IPS DF 19.7 (cell line): ENCODE results near the gene LCE4A.

Experiments used
- DNase-seq: peaks from one replicate; pipeline ENCODE4 v3.0.0-alpha.2; 2013; ENCODE audit warnings: low read depth, low spot score

LCE4A gene

DNA sequence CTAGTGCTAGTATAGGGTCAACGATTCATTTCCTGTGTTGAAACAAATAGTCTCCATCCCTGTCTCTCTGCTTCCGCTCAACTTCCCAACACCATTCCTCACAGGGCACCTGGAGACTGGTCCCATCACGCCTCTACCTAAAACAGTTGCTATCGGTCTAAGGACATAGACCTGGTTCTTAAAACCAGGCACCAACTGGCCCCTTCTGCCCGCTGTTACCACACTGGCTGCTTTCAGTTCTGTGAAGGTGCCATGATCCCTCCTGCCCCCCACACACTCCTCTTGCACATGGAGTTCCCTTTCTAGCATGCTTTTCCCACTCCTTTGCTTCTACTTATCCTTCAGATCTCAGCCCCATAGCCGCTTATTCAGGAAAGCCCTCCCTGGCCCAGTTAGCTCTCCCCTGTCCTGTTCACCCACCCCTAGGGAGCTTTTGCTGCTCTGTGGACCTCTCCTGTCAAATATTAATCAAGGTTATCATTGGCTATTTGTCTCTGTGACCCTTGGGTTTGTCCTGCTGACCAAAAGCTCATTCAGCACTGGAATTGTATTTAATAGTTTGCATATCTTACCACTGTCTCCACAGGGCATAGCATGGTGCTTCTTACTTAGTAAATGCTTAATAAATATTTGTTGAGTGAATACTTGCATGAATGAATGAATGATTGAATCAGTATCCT is 37.9 kb downstream of the LCE4A start:
- no peak for DNase-seq

DNA sequence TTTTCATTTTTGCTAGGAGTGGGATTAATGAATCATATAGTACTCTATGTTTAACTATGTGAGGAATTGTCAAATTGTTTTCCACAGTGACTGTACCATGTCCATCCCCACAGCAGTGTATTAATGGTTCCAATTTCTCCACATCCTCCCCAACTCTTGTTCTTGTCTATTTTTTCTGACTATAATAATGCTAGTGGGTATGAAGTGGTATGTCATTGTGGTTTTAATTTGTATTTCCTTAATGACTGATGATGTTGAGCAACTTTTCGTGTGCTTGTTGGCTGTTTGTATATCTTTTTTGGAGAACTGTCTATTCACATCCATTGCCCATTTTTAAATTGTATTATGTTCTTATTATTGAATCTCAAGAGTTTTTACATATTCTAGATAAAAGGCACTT is 39.9 kb downstream of the LCE4A start:
- no peak for DNase-seq

DNA sequence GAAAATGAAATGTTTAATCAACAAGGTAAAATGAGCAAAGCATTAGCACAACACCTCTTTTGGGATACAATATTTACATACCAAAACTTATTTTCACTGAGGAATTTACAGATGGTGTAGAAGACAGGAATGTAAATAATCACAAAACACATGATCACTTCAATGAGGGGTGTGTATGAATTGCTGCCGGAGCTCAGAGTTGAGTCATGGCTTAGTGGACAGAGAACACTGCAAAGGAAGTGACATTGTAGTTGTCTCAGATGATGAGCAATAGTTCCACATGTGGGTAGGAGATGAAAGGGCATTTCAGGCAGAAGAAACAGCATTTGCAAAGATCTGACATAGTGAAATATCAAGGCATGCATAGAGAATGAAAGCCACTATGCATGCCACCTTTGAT is 44.3 kb downstream of the LCE4A start:
- DNase-seq = no peak

DNA sequence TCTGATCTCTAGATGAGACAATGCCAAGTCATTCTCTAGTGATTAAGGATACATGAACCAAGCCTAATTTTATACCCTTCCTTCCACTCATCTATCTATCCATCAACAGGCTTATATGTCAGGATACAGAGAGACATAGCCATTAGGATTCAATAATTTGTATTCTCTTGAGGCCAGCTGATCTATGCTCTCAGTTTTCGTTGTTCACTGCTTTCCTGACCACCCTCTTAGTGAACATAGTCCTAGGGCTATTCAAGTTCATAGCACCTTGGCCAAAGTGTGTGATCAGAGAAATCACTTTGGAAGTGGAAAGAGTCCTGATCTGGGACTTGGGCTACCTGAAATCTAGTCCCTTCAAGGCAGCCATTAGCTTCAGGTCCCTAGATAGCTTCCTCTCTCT is 45.6 kb downstream of the LCE4A start:
- no peak for DNase-seq

DNA sequence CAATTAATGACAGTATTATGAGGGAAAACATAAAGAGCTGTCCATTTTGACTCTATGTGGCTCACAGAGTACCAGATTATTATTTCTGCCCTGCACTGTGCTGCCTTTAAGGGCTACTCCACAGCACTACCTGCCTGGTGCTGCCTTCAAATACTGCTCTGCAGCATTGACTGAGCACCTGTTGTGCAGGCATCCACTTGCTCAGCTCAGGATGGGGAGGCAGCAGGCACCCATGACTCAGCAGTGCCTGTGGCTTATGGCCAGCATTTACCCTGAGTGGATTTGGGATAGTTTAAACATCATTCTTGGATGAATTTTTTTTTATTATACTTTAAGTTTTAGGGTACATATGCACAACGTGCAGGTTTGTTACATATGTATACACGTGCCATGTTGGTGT is 48.9 kb downstream of the LCE4A start:
- no peak for DNase-seq

DNA sequence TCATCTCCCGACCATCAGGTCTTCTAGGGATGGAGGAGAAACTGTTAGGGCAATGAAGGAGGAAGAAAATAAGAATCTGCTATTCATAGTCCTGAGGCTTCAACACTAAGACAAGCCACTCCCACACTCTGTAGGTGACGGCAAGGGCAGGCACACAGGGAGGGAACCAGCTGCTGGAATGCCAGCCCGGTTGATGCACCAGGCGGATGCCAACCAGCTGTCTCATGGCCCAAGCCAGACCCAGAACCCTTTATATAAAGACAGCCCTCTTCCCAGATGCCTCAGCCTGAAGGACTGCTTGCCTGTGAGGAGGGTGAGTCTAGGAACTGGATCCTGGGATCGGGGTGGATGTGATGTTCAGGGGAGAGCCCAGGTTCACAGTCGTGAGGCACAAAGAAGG is 49.8 kb downstream of the LCE4A start, which contains the start of gene KPRP:
Gene KPRP, plus strand, starts transcription at position 279 of the 400 bp plus-strand sequence. CDS start 1,564 bp downstream, outside the sequence.
- no peak for DNase-seq

DNA sequence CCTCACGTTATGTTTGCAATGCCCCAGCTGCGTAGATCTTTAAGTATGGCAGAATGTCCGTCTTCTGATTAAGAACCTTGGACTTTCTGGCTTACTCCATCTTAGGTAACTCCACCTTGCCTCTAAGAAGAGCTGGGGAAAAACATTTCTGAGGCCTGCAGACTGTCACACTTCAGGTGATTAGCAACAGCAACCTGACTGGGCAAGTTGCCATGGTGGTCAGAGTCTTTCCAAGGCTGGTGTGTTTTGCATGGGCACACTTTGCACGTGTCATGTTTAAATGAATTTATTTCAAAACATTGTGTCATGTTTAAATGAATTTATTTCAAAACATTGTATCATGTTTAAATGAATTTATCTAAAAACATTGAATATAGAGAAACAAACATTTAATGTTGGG is 50.7 kb downstream of the LCE4A start:
- DNase-seq = no peak
